Measurements from ENCODE around the gene SYNE1.
"Not testable (repeated sequence)": the region's sequence is repeated elsewhere in the genome, so short reads cannot be mapped to it uniquely, and the experiment has no call there.

SYNE1 gene

DNA sequence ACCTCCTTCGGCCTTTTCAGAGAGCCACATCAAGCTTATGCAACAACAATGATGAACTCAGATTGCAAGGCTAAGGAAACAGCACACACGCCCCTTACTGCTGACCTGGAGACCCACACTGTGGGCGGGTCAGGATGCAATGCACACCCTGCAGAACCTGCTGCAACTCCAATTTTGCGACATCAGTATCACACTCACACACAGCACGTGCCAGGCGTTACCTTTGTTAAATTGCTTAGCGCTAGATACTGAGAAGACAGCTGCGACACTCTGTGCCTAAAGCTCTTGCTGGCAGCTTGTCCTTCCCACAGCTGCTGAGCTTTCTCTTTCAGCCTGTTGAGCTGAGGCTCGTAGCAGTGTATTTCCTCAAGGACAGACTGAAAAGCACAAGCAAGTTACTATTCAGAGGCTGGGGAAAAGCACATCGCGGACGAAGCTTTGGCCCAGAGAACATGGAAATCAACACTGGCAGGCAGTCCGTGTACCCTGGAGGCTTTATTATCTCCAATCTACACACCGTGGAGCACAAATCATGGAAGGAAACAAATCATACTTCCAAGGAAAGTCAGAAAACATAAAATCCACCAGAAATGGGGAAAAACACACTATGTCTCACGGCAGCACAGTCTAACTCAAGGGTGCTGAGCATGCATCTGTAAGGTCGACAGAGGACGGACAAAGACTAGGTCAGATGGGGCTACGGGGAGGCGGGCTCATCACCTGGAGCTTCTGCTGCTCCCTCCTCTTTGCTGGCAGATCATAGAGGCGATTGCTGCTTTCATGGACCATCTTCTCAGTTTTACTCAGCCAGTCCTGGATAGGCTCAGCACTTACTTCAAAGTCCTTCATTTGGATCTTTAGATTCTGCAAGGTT, 268.2 kb downstream of the SYNE1 start:
- no peak for DNase-seq (ENCODE audit: low spot score)

DNA sequence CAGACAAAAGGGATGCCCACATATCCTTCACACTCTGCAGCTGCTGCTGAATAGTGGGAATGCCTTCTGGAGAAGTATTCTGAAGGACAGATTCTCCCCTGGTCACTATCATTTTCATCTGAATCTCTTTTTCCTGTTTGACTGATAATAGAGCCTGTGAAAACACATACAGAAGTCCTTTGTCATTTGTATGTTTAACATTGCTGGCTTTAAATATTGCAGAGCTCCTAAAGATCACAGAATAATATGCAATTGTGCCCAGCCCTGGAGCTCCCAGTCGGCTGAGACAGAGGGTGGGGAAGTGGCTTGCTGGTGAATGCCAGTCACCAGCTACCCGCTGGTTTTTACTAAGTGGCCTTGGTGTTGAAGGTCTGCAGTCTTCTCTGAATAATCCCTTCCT, 272.3 kb downstream of the SYNE1 start:
- DNase-seq (ENCODE audit: low spot score): no peak

DNA sequence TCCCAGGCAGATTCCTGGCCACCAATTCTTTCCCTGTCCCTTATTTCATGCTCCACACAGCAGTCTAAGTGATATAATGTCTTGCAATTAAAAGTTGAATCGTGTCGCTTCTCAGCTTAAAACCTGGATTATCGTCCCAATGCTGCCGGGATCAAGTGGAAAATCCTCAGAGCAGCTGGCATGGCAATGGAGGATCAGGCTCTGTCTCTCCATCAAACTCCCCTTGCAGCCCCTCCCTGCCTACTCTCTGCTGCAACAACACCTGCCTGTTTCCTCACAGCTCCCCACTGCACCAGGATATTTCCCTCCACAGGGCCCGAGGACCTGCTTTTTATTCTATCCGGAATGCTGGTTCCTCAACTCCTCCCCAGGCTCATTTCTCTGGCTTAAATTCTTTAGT, 277.1 kb downstream of the SYNE1 start:
- DNase-seq (ENCODE audit: low spot score): no peak

DNA sequence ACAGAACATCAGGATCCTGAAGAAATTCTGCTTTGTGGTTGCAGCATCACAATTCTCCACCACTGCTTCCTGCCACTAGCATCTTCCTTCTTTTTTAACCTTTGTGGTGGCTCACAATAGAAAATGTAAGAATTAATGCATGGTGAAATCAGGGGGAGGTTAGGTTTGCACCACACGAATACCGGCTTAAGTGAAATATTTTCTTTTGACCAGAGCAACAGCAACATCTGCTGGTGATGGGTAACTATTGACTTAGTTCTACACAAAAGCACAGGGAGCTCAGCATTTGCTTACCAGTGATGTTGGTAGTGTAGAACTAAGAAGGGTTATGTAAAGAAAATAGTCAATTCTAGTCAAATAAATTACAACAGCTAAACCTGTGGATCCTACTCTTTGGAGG, 280.5 kb downstream of the SYNE1 start:
- peak; percentile 20 for DNase-seq (ENCODE audit: low spot score)

DNA sequence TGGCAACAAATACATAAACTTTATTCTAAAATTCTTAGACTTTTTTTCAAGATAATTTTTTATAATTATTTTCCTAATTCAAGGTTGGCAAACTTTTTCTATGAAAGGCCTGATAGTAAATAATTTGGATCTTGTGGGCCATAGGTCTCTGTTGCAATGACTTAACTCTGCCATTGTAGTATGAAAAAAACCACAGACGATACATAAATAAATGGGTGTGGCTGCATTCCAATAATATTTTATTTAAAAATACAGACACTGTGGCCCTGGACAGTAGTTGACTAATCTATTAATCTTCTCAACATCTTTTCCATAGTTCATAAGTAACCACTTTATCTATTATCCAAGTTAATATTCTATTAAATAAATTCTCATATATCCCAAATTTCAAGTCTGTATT, 281.1 kb downstream of the SYNE1 start:
- no peak for DNase-seq (ENCODE audit: low spot score)

DNA sequence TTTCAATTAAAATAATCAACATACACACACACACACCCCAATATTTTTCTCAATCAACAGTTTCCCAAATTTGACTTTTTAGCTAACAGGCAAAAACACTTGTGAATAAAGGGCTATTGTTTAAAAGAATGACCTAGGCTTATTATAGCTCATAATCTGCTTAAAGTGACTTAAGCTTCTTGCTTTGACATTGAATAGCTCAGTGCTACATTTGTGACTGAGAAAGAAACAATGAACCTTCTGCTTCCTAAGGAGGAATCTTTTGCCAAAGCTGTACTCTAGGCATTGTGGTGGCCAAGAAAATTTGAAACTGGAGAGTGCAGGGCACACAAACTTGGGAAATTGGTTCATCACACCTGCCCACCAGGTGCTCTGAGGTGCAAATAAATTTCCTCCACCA, 282.0 kb downstream of the SYNE1 start:
- DNase-seq (ENCODE audit: low spot score): no peak

DNA sequence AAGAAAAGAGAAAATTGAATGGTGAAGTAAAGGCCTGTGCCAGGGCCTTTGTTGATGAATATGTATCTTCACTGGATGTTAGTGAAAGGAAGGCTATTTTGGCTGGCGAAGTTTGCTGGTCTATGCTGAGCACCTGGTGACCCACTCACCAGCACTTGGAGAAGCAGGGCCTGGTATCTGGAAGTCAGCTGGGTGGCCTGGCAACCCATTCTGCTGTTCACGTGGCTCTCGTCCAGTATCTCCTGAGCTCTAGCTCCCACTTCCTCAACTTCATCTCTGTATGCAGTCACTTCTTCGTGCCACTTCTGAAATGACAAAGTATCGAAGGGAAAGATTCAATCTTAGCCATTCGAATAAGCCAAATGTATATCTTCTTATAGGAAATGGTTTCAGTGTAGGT, 283.7 kb downstream of the SYNE1 start:
- no peak for DNase-seq (ENCODE audit: low spot score)

DNA sequence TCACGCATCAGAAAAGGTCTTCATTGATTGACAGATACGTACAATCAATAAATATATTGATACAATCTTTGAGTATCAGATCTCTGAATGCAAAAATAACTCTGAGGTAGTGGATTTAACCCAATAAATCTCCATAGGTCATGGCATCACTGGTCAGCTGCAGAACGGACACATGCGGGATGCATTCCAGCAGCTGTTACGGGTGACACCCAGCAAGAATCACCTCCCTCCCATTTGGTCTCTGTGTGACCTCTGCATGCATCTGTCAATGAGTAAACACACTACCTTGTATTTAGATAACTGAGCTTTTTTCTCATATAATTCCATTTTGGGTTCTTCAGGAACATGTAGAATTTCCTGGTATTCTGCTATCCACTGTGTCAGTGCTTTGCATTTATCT, 285.4 kb downstream of the SYNE1 start:
- DNase-seq (ENCODE audit: low spot score): no peak

DNA sequence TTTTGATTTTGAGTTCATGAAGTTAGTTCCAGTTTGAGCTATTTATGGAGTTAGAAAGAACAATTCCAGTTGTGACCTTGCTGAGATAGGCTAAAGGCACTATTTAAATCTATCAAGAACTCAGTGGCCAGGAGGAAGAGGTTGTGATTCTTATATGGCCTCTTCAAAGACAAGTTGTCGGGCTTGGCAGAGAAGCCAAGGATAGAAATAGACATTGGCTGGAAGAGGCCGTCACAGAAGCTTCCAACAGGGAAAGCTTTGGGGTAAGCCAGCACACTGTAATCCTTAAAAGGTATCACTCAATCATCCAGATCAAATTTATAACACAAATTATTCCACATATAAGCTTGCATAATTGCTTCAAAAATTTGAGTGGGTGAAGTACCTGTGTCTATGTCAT, 286.1 kb downstream of the SYNE1 start:
- no peak for DNase-seq (ENCODE audit: low spot score)

DNA sequence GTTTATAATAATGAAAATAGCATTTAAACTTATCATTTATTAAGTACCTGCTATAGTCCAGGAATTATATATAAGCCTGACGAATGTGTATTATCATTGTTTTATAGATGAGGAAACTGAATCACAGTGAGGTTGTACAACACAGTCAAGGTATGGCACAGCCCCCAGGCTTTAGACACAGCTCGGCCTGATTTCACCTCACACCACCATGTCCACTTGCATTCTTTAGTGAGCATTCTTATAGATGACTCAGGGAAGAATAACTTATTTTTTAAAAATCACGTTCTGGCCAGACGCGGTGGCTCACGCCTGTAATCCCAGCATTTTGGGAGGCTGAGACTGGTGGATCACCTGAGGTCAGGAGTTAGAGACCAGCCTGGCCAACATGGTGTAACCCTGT, 289.0 kb downstream of the SYNE1 start:
- no peak for DNase-seq (ENCODE audit: low spot score)

DNA sequence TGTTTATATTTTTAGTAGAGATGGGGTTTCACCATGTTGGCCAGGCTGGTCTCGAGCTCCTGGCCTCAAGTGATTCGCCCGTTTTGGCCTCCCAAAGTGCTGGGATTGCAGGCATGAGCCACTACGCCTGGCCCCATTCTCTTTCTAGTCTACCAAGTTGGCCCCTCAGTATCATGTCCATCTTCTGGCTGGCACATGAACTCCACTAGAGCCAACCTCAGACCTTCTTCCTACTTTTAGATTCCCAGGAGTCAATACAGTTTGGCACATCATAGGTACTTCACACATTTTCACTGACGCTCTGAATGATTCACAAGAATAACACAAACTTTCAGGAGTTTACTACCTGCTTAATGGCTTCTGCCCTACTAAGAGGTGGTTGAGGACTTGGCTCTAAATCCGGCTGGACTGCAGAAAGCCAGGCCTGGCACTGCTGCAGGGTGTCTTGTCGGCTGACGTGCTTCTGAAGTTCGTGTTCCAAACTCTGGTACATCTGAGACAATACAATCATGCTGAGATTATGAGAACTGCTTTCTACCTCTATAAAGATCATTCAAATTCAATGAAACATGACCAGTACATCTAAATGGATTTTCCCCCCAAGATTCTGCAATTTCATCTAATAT, 293.3 kb downstream of the SYNE1 start:
- no peak for DNase-seq (ENCODE audit: low spot score)

DNA sequence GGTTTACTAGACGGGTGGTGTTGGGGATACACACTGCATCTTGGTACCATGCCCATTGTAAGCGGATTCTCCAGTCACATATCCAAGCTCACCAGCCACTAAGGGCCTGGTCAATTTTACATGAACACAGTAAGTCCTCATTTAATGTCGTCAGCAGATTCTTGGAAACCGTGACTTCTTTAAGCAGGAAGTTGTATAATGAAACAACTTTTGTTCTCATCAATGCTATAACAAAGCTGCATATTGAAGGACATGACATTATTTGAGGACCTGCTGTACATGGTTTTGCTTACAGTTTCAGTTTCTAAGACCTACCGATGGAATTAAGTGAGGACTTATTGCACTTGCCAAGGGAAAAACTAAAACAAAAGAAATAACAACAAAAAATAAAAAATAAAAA, 295.6 kb downstream of the SYNE1 start:
- no peak for DNase-seq (ENCODE audit: low spot score)

DNA sequence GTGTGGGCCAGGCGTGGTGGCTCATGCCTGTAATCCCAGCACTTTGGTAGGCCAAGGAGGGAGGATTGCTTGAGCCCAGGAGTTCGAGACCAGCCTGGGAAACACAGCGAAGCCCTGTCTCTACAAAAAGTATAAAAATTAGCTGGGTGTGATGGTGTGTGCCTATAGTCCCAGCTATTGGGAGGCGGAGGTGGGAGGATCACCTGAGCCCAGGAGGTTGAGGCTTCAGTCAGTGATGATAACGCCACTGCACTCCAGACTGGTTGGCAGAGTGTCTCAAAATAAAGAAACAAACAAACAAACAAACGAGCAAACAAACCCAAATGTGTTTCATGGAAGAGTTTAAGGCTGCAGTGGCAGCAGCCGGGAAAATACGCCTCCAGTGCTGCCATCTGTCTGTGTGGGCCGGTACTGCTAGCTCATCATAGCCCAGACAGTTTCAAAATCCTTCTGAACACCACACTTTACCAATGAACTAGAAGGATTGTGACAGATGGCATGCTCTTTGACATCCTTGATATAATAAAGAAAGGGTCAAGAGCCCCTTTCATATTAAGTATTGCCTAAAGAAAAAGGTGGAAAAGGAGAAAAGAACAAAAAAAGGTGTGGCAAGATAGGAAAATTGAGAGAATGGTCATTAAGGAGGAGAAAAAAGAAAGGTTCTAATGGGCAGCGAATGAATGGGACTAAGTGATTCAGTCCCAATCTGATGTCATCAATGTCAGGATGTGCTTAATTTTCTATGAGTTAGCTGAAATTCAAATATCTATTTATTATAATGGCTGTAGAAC, 298.6 kb downstream of the SYNE1 start:
- peak; percentile 24 for DNase-seq (ENCODE audit: low spot score)

DNA sequence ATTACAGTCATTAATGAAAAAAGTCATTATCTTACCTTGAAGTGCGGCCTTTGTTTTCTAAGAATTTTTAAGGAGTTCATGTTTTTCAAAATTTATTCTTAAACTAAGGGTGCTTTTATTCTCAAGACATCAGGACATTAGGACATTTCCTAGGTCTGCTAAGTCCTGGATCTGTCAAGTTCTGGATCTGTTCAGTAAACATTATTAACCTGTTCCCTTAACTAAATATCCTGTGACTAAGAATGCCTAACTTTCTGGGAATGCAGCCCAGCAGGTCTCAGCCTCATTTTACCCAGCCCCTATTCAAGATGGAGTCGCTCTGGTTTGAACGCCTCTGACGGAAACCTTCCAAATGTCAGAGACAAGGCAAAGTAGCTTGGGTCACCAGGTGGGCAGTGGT, 302.6 kb downstream of the SYNE1 start:
- no peak for DNase-seq (ENCODE audit: low spot score)

DNA sequence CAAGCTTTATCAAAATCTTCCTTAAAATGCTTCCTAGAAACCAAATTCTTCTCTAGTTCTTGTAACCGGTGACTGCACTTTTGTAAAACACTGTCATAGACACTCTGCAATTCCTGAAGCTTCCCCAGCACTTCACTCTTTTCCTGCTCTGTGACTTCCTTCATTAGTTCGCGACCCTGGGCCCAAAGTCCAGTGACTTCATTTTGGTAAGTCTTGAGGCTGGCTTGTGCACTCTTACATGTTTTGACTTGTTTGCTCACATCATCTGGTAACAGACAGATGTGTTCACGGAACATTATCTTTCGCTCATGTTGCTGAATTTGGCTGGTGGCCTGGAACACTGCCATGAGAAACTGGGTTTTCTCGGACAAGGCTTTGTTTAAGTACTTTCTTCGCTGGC, 306.2 kb downstream of the SYNE1 start:
- no peak for DNase-seq (ENCODE audit: low spot score)

DNA sequence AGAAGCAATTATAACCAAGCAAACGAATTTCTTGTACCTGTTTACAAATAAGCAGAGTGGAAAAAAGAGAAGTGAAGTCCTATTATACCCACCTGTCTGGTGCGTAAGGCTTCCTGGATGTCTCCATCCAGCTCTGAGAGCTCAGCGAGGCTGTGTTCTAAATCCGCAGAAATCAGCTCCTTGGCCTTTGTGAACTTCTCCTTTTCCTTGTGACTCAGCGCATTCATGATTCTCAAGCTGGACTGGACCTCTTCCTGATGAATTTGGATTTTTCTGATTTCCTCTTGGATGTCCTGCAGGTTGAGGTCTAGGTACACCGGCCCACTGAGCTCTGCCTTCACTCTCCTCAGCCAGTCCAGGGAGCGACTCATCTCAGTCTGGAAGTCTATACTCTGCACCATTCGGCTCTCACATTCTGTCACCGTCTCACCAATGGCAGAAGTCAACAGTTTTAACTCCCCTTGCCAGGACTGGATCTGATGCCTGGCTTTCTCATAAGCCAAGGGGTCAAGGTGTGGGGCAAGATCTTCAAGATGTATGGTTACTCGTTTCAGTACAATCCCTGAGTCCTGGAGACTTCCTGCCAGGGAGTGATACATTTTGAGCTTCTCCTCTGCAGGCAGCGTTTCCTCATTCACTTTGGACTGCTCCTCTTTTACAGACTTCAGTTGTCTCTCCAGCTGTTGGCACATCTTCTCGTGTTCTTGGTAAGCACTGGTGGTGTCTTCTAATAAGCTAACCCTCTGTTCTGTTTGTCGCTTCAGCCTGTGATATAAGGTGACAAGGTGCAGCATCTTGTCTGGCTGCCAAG, 307.3 kb downstream of the SYNE1 start:
- DNase-seq (ENCODE audit: low spot score): no peak

DNA sequence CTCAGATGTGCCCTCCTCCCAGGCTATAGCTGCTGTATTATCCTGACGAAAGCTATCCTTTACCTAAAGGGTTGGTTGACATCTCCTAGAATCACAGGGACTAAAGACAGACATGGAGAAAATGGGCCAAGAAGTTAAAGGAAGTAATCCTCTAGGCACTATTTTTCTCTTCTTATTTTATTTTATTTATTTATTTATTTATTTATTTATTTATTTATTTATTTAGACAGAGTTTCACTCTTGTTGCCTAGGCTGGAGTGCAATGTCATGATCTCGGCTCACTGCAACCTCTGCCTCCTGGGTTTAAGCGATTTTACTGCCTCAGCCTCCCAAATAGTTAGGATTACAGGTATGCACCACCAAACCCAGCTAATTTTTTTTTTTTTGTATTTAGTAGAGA, 309.0 kb downstream of the SYNE1 start:
- not testable (repeated sequence) for DNase-seq (ENCODE audit: low spot score)

DNA sequence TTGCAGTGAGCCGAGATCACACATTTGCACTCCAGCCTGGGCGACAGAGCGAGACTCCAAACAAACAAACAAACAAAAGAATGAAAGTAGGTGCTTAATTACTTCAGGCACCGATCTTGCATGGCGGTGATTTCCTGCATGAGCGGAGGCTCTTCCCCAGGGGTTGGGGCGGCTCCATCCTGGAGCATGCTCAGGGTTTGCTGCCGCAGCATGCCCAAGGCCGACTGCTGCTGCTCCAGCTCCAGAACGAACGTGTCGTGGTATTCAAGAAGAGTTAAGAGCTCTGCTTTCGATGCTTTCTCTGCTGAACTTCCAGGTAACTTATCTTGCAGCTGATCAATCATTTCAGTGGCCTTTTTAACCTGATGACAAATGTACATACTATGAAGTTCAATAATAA, 313.8 kb downstream of the SYNE1 start:
- no peak for DNase-seq (ENCODE audit: low spot score)

DNA sequence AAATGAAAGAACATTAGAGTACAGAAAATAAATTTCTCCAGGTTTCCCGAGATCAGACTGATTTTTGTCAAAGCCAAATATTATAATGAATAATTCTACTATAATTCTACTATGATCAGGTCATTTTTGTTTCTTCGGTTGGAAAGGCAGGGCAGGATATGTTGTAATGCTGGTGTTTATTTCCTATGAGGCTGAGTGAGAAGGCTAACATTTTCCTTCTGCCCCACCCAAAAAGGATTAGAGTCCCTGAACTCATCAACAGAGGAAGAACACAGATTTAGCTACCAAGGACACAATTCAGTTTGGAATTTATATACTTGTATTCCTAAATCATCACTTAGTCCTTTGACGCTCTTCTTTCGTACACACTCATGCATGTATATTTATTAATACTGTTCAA, 318.9 kb downstream of the SYNE1 start:
- DNase-seq (ENCODE audit: low spot score): peak; percentile 12

DNA sequence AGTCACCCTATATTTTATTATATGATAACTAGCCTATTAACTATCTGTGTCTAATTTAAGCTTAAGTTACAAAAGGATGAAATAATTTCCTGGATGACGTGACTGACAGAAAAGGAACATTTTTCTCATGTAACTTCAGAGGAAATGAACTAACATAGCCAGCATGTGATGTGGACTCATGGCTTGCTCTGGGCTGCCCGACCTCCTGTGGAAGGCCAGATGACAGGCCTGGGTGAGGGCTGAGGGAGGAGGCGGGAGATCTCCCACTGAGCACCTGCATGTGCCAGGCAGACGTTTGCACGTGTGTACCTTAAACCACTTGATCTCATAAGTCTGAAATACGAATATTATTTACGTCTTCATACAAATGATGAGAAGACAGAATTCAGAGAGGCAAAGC, 321.1 kb downstream of the SYNE1 start:
- peak; percentile 57 for DNase-seq (ENCODE audit: low spot score)

DNA sequence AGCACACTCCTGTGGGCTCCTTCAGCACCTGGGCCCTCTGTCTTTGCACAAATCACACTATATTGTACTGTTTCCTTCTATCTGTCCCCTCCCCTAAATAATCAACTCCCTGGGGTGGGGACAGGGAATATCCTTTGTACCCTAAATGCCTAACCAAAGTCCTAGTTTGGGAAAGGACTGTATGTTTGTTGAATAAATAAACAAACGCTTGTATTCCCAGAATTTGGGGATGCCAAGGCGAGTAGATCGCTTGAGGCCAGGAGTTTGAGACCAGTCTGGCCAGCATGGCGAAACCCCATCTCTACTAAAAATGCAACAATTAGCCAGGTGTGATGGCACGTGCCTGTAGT, 322.7 kb downstream of the SYNE1 start:
- DNase-seq (ENCODE audit: low spot score): no peak
